Measurements from ENCODE around the gene DPP10. TPM values are rescaled to one million over a fixed set of nuclear protein-coding genes. Genes with fewer than 3 reads are reported as not detected.
A peak's percentile ranks its signal among the peaks of the same experiment; 100 is the strongest.

Gene DPP10
- total RNA-seq, 1 donor from 2014 or later, result 6.6 TPM

GRCh38 chr2:114598329-114598728, 155.9 kb downstream of the DPP10 start:
- no peak for DNase-seq (ENCODE audit: low spot score)

GRCh38 chr2:114609203-114609602, 166.8 kb downstream of the DPP10 start:
- DNase-seq (ENCODE audit: low spot score), result no peak

GRCh38 chr2:114609801-114610200, 167.4 kb downstream of the DPP10 start:
- DNase-seq (ENCODE audit: low spot score), result no peak

- DNase-seq (ENCODE audit: low spot score), result no peak
Observed at GRCh38 chr2:114610677-114611076, 168.2 kb downstream of the DPP10 start.

GRCh38 chr2:114614592-114614991, 172.2 kb downstream of the DPP10 start:
- DNase-seq (ENCODE audit: low spot score), result no peak

- no peak for DNase-seq (ENCODE audit: low spot score)
Observed at GRCh38 chr2:114628481-114628880, 186.0 kb downstream of the DPP10 start.

- DNase-seq (ENCODE audit: low spot score), result no peak
Observed at GRCh38 chr2:114631146-114631545, 188.7 kb downstream of the DPP10 start.

- no peak for DNase-seq (ENCODE audit: low spot score)
Observed at GRCh38 chr2:114642166-114642770, 199.8 kb downstream of the DPP10 start.

- DNase-seq (ENCODE audit: low spot score), result no peak
Observed at GRCh38 chr2:114642988-114643553, 200.6 kb downstream of the DPP10 start.

GRCh38 chr2:114651933-114652332, 209.5 kb downstream of the DPP10 start:
- no peak for DNase-seq (ENCODE audit: low spot score)

- DNase-seq (ENCODE audit: low spot score), result no peak
Observed at GRCh38 chr2:114659880-114660279, 217.4 kb downstream of the DPP10 start.

GRCh38 chr2:114661971-114662939, 219.8 kb downstream of the DPP10 start:
- peak; percentile 9 for DNase-seq (ENCODE audit: low spot score)

- DNase-seq (ENCODE audit: low spot score), result no peak
Observed at GRCh38 chr2:114668415-114668814, 226.0 kb downstream of the DPP10 start.

GRCh38 chr2:114683251-114683650, 240.8 kb downstream of the DPP10 start:
- no peak for DNase-seq (ENCODE audit: low spot score)

- DNase-seq (ENCODE audit: low spot score), result no peak
Observed at GRCh38 chr2:114684403-114684802, 242.0 kb downstream of the DPP10 start.

- no peak for DNase-seq (ENCODE audit: low spot score)
Observed at GRCh38 chr2:114685102-114685501, 242.7 kb downstream of the DPP10 start.

GRCh38 chr2:114688241-114688640, 245.8 kb downstream of the DPP10 start:
- no peak for DNase-seq (ENCODE audit: low spot score)

- no peak for DNase-seq (ENCODE audit: low spot score)
Observed at GRCh38 chr2:114698520-114698919, 256.1 kb downstream of the DPP10 start.

- DNase-seq (ENCODE audit: low spot score), result no peak
Observed at GRCh38 chr2:114699423-114699944, 257.0 kb downstream of the DPP10 start.

GRCh38 chr2:114700440-114700839, 258.0 kb downstream of the DPP10 start:
- no peak for DNase-seq (ENCODE audit: low spot score)

GRCh38 chr2:114709936-114710850, 267.8 kb downstream of the DPP10 start:
- no peak for DNase-seq (ENCODE audit: low spot score)
